K562 (cell line): ENCODE measurements around the gene IFNA5. TPM values are rescaled to one million over a fixed set of nuclear protein-coding genes. Genes with fewer than 3 reads are reported as not detected.

ENCODE experiments used
- ATAC-seq: fragments of 200-7000 bp; cut with Tn5 transposase; 3 replicates; pipeline ENCODE4 v1.9.1; 2020; ENCODE audit warnings: moderate library complexity
- BruUV-seq: library from RNA; stranded (reverse); fragments of 400-500 nt; replicated peaks from 2 replicates; lab custom pipeline; 2021; lab: Mats Ljungman, UMichigan
- CTCF ChIA-PET: fragments of 300-600 bp; formaldehyde crosslinking; extraction: SDS; loops from one replicate; lab custom pipeline; 2021; ENCODE audit warnings: low intra/inter-chr PET ratio; lab: Yijun Ruan, JAX
- POLR2A ChIA-PET: fragments of 300-600, 350-650 bp; sonication (Branson Sonifier 250); formaldehyde crosslinking; extraction: SDS; loops from one replicate; lab custom pipeline; 2021; ENCODE audit warnings: antibody characterized with exemption, inconsistent platforms; lab: Yijun Ruan, JAX
- DNase-seq, 4 experiments: peaks; one replicate each; pipeline versions ENCODE4 v3.0.0 to v3.0.0-alpha.2; 2011 to 2018; ENCODE audit warnings: low spot score in 3 of 4, mixed read lengths in 3 of 4; ENCODE audit errors: extremely low read depth in 1 of 4
- FAIRE-seq: peaks from 2 replicates; lab custom pipeline; 2011; peaks lifted over from hg19 to GRCh38; lab: Jason Lieb, UNC
- H2AFZ ChIP-seq: 2 replicates; pipeline ENCODE4 v1.6.0; 2011; ENCODE audit warnings: low read depth, low read length, control low read depth, inconsistent platforms
- H3K27ac ChIP-seq: fragments of 200-600 bp; 3 replicates; pipeline ENCODE4 v1.8.0; 2011; ENCODE audit warnings: low read depth, mild to moderate bottlenecking, control low read depth, inconsistent platforms, low read length, moderate library complexity, mixed read lengths; ENCODE audit errors: extremely low read depth
- H3K27me3 ChIP-seq, 2 experiments: fragments of 300-600 bp in 1 of 2; 2 replicates in 1 of 2; 3 replicates in 1 of 2; pipeline versions ENCODE4 v1.6.0 to v1.8.0; 2011; ENCODE audit warnings: inconsistent platforms in 2 of 2, low read length in 2 of 2, mild to moderate bottlenecking in 1 of 2, mixed read lengths in 1 of 2, moderate library complexity in 1 of 2; ENCODE audit not compliant: control insufficient read depth in 2 of 2, insufficient read depth in 2 of 2
- H3K36me3 ChIP-seq: fragments of 300-600 bp; 3 replicates; pipeline ENCODE4 v1.8.0; 2011; ENCODE audit warnings: mild to moderate bottlenecking, low read length, inconsistent platforms; ENCODE audit not compliant: control insufficient read depth, insufficient read depth
- H3K4me1 ChIP-seq, 2 experiments: fragments of 200-600 bp in 1 of 2; replicated peaks in 1 of 2; 2 replicates in 1 of 2; 3 replicates in 1 of 2; pipeline versions ENCODE4 v1.5.1 to v1.8.0; 2011; ENCODE audit warnings: inconsistent platforms in 2 of 2, low read length in 2 of 2, mild to moderate bottlenecking in 1 of 2, mixed read lengths in 1 of 2, moderate library complexity in 1 of 2; ENCODE audit not compliant: control insufficient read depth in 2 of 2, insufficient read depth in 2 of 2
- H3K4me2 ChIP-seq: 2 replicates; pipeline ENCODE4 v1.6.1; 2011; ENCODE audit warnings: low read length, control low read depth, inconsistent platforms, mixed read lengths; ENCODE audit not compliant: insufficient read depth
- H3K4me3 ChIP-seq: fragments of 200-600 bp; sonication (generic), shearing (Covaris generic); 2 replicates; pipeline ENCODE4 v1.5.1; 2016; ENCODE audit warnings: control low read depth, inconsistent platforms
- H3K79me2 ChIP-seq: fragments of 200-600 bp; 3 replicates; pipeline ENCODE4 v1.8.0; 2011; ENCODE audit warnings: low read length, inconsistent platforms; ENCODE audit not compliant: control insufficient read depth, insufficient read depth
- H3K9ac ChIP-seq, 2 experiments: 2 replicates each; pipeline versions ENCODE4 v1.6.0 to v1.6.1; 2011; ENCODE audit warnings: low read depth in 2 of 2, low read length in 2 of 2, control low read depth in 1 of 2, inconsistent platforms in 1 of 2, mild to moderate bottlenecking in 1 of 2, mixed read lengths in 1 of 2; ENCODE audit not compliant: insufficient read depth in 1 of 2
- H3K9me1 ChIP-seq: one replicate; pipeline ENCODE4 v1.6.0; 2011; ENCODE audit warnings: inconsistent platforms, mild to moderate bottlenecking, low read length, moderate library complexity; ENCODE audit not compliant: control insufficient read depth, insufficient read depth
- H3K9me3 ChIP-seq: replicated peaks from 2 replicates; pipeline ENCODE4 v1.5.1; 2011; ENCODE audit warnings: low read depth, low read length, inconsistent platforms; ENCODE audit not compliant: control insufficient read depth, insufficient read depth
- H4K20me1 ChIP-seq: replicated peaks from 2 replicates; pipeline ENCODE4 v1.6.1; 2011; ENCODE audit warnings: low read length, inconsistent platforms, mixed read lengths; ENCODE audit not compliant: control insufficient read depth, insufficient read depth
- DACH1 ChIP-seq: fragments of 450-650 bp; IDR thresholded peaks from 2 replicates; pipeline ENCODE4 v1.6.1; 2018; ENCODE audit not compliant: partially characterized antibody
- DNMT1 ChIP-seq: fragments of 450-650 bp; IDR thresholded peaks from 2 replicates; pipeline ENCODE4 v1.6.1; 2016; ENCODE audit warnings: antibody characterized with exemption, mild to moderate bottlenecking
- HCFC1 ChIP-seq: IDR thresholded peaks from 2 replicates; pipeline ENCODE4 v1.6.1; 2012; ENCODE audit warnings: low read depth, low read length, improper control_type of control experiment
- ZNF263 ChIP-seq: sonication (generic); formaldehyde crosslinking; IDR thresholded peaks from 2 replicates; pipeline ENCODE4 v1.8.0; 2022; ENCODE audit warnings: mild to moderate bottlenecking, missing genetic modification reagents, borderline replicate concordance
- ZNF551 ChIP-seq: fragments of 250-450 bp; sonication (Bioruptor Pico); IDR thresholded peaks from 2 replicates; pipeline ENCODE4 v1.5.0; 2021; ENCODE audit warnings: mild to moderate bottlenecking, moderate library complexity
- WGBS: fragments of 100-300 bp; shearing (Covaris generic); methylation state at CpG from one replicate; pipeline ENCODE4 v1.1.6; 2016; ENCODE audit warnings: low coverage, mixed read lengths; ENCODE audit not compliant: insufficient coverage; ENCODE audit errors: missing lambda C conversion rate; 5-methylcytosine and 5-hydroxymethylcytosine counted together
- in situ Hi-C: fragments of 300-500 bp; cut with MboI; formaldehyde crosslinking; loops from 4 replicates; pipeline ENCODE4 v1.15.0; 2018; ENCODE audit warnings: inconsistent platforms, mixed read lengths
- intact Hi-C: fragments of 100-400 bp; cut with micrococcal nuclease; formaldehyde crosslinking; loops from 2 replicates; pipeline ENCODE4 v1.14.2; 2022
- polyA plus RNA-seq, 8 experiments: library from polyadenylated mRNA; depleted of rRNA in 4 of 8; stranded (reverse) in 5 of 8; unstranded in 3 of 8; fragments of >200 nt; fragmentation: Nextera tagmentation in 2 of 8; fragmentation: Illumina TruSeq in 1 of 8; extraction: Ambion mirVana in 2 of 8; extraction: Trizol in 1 of 8; gene quantifications; 2 replicates each; pipeline versions ENCODE4 v1.2.1 to v1.2.3, GENCODE V29; 2011 to 2014; ENCODE audit warnings: inconsistent platforms in 1 of 8, missing spikeins in 1 of 8
- total RNA-seq, 7 experiments: library from RNA; depleted of rRNA in 6 of 7; stranded (reverse); fragments of >200 nt in 6 of 7; fragmentation: Illumina TruSeq in 2 of 7; extraction: Trizol in 2 of 7; gene quantifications; 2 replicates each; pipeline versions ENCODE4 v1.2.1 to v1.2.3, GENCODE V29; 2011 to 2021; ENCODE audit warnings: low replicate concordance in 1 of 7
- TF ChIP-seq, protein P1 (sequence below): sonication (generic); formaldehyde crosslinking; IDR thresholded peaks from 2 replicates; pipeline ENCODE4 v1.8.0; 2022; ENCODE audit warnings: missing genetic modification reagents, mild to moderate bottlenecking, borderline replicate concordance
- TF ChIP-seq, protein P2 (sequence below): sonication (generic); formaldehyde crosslinking; IDR thresholded peaks from 2 replicates; pipeline ENCODE4 v1.8.1; 2022; ENCODE audit warnings: missing genetic modification reagents

The IFNA5 gene
- total and polyA plus RNA-seq, 9 of the 15 experiments (the other 6 are each of a cell fraction or from before 2014, with no cell fraction given) = not detected

DNA sequence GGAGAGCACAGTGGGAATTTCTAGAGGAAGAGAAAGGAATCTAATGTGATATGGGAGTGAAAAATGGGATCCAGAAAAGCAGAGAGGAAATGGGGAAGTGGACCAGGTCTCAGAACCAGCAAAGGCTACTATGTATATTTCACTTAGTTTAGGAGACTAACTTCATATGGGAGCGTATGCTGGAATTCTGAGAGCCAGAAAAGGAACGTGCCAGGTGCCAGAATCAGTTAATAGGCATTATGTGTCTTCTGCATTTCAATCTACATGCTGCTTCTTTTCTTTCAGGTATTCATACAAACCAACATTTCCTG, 36.8 kb downstream of the IFNA5 start:
- Histone ChIP-seq H3K4me3 (no peak overlapping the region), H3K4me1 (no peaks in the 10 kb centered on the region), H3K36me3 (no peaks in the 10 kb centered on the region), H4K20me1 (no peaks in the 10 kb centered on the region), H3K9ac (no peak overlapping the region), H2AFZ (no peak overlapping the region), H3K27me3 (no peaks in the 10 kb centered on the region), H3K79me2 (no peaks in the 10 kb centered on the region), H3K4me2 (no peak overlapping the region), H3K27ac (no peak overlapping the region), H3K9me1 (no peaks in the 10 kb centered on the region), H3K9me3 (no peaks in the 10 kb centered on the region)
- POLR2A ChIA-PET = no interaction called here
- no TSS peak for BruUV-seq
- FAIRE-seq (no peak), ATAC-seq (no peak), DNase-seq (no peak)
- CTCF ChIA-PET = no interaction called here
- WGBS = no CpG with 5 or more reads among the region's 2 CpGs
- in situ Hi-C loops = no loop called here
- intact Hi-C loops = no loop called here
- TF ChIP-seq DACH1 = no peak
- no peak for TF ChIP-seq ZNF263 (CRISPR knock-in tag)
- no peak for TF ChIP-seq ZNF551
- TF ChIP-seq, protein P1, sequence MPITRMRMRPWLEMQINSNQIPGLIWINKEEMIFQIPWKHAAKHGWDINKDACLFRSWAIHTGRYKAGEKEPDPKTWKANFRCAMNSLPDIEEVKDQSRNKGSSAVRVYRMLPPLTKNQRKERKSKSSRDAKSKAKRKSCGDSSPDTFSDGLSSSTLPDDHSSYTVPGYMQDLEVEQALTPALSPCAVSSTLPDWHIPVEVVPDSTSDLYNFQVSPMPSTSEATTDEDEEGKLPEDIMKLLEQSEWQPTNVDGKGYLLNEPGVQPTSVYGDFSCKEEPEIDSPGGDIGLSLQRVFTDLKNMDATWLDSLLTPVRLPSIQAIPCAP (CRISPR knock-in tag) = no peak
- TF ChIP-seq DNMT1 = no peak
- TF ChIP-seq HCFC1 = no peak
- TF ChIP-seq, protein P2, sequence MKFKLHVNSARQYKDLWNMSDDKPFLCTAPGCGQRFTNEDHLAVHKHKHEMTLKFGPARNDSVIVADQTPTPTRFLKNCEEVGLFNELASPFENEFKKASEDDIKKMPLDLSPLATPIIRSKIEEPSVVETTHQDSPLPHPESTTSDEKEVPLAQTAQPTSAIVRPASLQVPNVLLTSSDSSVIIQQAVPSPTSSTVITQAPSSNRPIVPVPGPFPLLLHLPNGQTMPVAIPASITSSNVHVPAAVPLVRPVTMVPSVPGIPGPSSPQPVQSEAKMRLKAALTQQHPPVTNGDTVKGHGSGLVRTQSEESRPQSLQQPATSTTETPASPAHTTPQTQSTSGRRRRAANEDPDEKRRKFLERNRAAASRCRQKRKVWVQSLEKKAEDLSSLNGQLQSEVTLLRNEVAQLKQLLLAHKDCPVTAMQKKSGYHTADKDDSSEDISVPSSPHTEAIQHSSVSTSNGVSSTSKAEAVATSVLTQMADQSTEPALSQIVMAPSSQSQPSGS (CRISPR knock-in tag) = no peak
